Activated naive CD4-positive, alpha-beta T cell treated with anti-CD3 and anti-CD28 coated beads, Interleukin-2, amount 50 U/mL, for 24 hours (primary cell): Measurements from ENCODE around the gene CUX1.
A peak's percentile ranks its signal among the peaks of the same experiment; 100 is the strongest.
"Not testable (repeated sequence)": the region's sequence is repeated elsewhere in the genome, so short reads cannot be mapped to it uniquely, and the experiment has no call there.

ENCODE experiments used
- H3K27ac Mint-ChIP-seq: one replicate; pipeline ENCODE4 v1.8.0; 2021; ENCODE audit warnings: mild to moderate bottlenecking, mixed read lengths
- H3K27me3 Mint-ChIP-seq: one replicate; pipeline ENCODE4 v1.8.0; 2021; ENCODE audit warnings: mixed read lengths
- H3K36me3 Mint-ChIP-seq: one replicate; pipeline ENCODE4 v1.8.0; 2021; ENCODE audit warnings: mixed read lengths
- H3K4me1 Mint-ChIP-seq: one replicate; pipeline ENCODE4 v1.8.0; 2021; ENCODE audit warnings: mixed read lengths
- H3K4me3 Mint-ChIP-seq: one replicate; pipeline ENCODE4 v1.8.0; 2021; ENCODE audit warnings: mild to moderate bottlenecking, mixed read lengths
- H3K9me3 Mint-ChIP-seq: one replicate; pipeline ENCODE4 v1.8.0; 2021; ENCODE audit warnings: mixed read lengths

CUX1 gene

GRCh38 chr7:101848208-101848951 is 31.0 kb downstream of the CUX1 start:
- Mint-ChIP-seq H3K9me3 (no peaks in the 10 kb centered on the region), H3K27ac (peak overlapping the region; percentile 35), H3K4me1 (peaks cover 22% of the 10 kb centered on the region), H3K36me3 (peaks cover 7% of the 10 kb centered on the region), H3K4me3 (peak overlapping the region; percentile 15), H3K27me3 (no peaks in the 10 kb centered on the region)

GRCh38 chr7:101849314-101849713 is 31.9 kb downstream of the CUX1 start:
- H3K27me3 Mint-ChIP-seq, H3K27ac Mint-ChIP-seq, H3K4me3 Mint-ChIP-seq, H3K36me3 Mint-ChIP-seq, H3K9me3 Mint-ChIP-seq: not testable (repeated sequence)
- peaks cover 27% of the 10 kb centered on the region for H3K4me1 Mint-ChIP-seq

GRCh38 chr7:101852364-101852763 is 34.9 kb downstream of the CUX1 start:
- not testable (repeated sequence) for H3K36me3 Mint-ChIP-seq, H3K27ac Mint-ChIP-seq, H3K9me3 Mint-ChIP-seq, H3K4me3 Mint-ChIP-seq, H3K27me3 Mint-ChIP-seq
- H3K4me1 Mint-ChIP-seq: peaks cover 45% of the 10 kb centered on the region

DNA sequence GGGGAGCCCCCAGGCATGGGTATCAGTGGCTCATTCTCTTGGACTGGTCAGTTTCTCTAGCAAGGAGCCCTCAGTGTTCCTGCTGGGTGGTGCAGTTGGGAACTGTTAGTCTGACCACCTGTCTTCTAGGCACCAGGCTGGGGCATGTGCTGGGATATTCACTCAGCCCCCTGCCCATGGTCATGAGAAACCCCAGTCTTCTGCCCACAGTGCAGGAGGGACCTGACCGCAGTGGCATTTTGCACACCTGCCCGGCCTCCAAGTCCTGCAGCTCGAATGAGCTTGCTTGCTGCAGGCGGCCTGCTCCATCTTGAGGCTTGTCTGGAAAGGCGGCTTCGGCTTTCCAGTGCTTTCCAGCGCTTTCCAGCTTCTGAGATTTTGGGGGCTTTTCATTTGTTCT is 36.3 kb downstream of the CUX1 start:
- H3K27me3 Mint-ChIP-seq: no peaks in the 10 kb centered on the region
- no peaks in the 10 kb centered on the region for H3K9me3 Mint-ChIP-seq
- no peak overlapping the region for H3K27ac Mint-ChIP-seq
- no peak overlapping the region for H3K4me3 Mint-ChIP-seq
- peaks cover 40% of the 10 kb centered on the region for H3K4me1 Mint-ChIP-seq
- H3K36me3 Mint-ChIP-seq: peaks cover 1% of the 10 kb centered on the region

DNA sequence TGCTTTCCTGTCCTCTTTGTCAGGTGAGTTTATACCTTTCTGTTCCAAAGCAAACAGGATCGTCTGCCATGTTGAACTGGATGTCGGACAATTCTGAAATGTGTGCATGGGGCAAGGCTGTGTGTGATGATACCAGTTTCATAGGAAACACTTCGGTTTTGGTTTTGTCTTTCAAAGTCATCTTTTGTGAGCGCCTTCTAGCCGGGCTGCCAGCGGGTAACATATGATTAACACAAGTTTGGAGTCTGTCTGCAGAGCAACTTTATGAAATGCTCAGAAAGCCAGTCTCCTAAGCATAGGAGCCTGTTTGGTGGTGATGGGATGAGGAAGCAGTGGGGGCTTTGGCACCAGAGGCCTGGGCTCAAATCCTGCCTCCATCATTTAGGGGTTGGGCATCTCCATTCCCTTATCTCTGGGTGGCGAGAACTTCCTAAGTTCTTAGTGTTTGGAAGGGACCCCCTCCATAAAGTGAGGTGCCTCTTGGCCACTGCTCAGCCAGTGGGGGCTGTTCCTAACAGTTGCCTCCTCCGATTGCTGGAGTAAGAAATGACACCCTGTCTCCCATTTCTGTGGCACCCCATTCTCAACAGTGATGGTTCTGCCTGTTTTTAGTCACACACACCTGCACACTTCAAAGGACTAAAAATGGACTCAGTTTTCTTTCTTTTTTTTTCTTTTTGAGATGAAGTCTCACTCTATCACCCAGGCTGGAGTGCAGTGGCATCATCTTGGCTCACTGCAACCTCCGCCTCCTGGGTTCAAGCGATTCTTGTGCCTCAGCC is 36.8 kb downstream of the CUX1 start:
- Mint-ChIP-seq H3K4me3 (no peak overlapping the region), H3K27me3 (no peaks in the 10 kb centered on the region), H3K9me3 (no peaks in the 10 kb centered on the region), H3K36me3 (peaks cover 1% of the 10 kb centered on the region), H3K4me1 (peaks cover 38% of the 10 kb centered on the region), H3K27ac (no peak overlapping the region)

GRCh38 chr7:101856473-101857357 is 39.3 kb downstream of the CUX1 start:
- Mint-ChIP-seq H3K9me3 (no peaks in the 10 kb centered on the region), H3K4me1 (peaks cover 53% of the 10 kb centered on the region), H3K4me3 (peak overlapping the region; percentile 92), H3K36me3 (no peaks in the 10 kb centered on the region), H3K27ac (peak overlapping the region; percentile 89), H3K27me3 (no peaks in the 10 kb centered on the region)

GRCh38 chr7:101857358-101857811 is 40.0 kb downstream of the CUX1 start:
- H3K27ac Mint-ChIP-seq: peak overlapping the region; percentile 65
- peaks cover 53% of the 10 kb centered on the region for H3K4me1 Mint-ChIP-seq
- H3K4me3 Mint-ChIP-seq: peak overlapping the region; percentile 92
- H3K36me3 Mint-ChIP-seq: no peaks in the 10 kb centered on the region
- no peaks in the 10 kb centered on the region for H3K27me3 Mint-ChIP-seq
- H3K9me3 Mint-ChIP-seq: no peaks in the 10 kb centered on the region

DNA sequence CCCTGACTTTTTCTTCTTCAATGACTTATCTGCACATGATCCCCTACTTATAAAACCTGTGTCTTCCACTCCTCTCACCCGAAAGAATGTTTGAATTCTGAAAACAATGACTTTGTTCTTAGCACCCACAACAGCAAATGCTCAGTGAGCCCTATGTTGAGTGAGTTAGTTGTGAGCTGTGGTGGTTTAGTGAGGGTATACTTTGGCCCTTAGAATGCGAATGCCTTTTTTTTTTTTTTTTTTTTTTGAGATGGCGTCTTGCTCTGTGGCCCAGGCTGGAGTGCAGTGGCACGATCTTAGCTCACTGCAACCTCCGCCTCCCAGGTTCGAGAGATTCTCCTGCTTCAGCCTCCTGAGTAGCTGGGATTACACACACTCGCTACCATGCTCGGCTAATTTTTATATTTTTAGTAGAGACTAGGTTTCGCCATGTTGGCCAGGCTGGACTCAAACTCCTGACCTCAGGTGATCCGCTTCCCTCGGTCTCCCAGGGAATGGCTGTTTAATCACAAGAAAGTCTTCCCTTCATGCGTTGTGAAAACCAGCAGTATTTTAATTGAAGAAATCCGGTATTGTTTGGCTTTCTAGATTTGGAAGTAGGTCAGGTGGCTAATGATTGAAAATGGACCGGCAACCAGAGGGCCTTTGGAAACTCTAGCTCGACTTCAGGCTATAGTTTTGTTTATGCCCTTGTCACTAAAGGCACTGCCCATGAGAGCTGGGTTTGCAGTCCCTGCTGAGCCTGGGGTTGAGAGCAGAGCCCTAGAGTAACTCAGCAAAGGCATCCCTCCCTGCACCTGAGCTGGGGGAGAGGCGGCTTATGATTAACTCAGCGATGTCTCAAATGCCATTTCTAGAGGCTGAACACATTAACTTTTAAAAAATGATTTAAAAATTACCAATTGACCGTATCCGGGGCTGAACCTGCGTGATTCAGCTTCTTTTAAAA is 41.3 kb downstream of the CUX1 start:
- H3K4me3 Mint-ChIP-seq: no peak overlapping the region
- H3K4me1 Mint-ChIP-seq: peaks cover 57% of the 10 kb centered on the region
- no peak overlapping the region for H3K27ac Mint-ChIP-seq
- H3K27me3 Mint-ChIP-seq: no peaks in the 10 kb centered on the region
- H3K9me3 Mint-ChIP-seq: no peaks in the 10 kb centered on the region
- H3K36me3 Mint-ChIP-seq: no peaks in the 10 kb centered on the region

DNA sequence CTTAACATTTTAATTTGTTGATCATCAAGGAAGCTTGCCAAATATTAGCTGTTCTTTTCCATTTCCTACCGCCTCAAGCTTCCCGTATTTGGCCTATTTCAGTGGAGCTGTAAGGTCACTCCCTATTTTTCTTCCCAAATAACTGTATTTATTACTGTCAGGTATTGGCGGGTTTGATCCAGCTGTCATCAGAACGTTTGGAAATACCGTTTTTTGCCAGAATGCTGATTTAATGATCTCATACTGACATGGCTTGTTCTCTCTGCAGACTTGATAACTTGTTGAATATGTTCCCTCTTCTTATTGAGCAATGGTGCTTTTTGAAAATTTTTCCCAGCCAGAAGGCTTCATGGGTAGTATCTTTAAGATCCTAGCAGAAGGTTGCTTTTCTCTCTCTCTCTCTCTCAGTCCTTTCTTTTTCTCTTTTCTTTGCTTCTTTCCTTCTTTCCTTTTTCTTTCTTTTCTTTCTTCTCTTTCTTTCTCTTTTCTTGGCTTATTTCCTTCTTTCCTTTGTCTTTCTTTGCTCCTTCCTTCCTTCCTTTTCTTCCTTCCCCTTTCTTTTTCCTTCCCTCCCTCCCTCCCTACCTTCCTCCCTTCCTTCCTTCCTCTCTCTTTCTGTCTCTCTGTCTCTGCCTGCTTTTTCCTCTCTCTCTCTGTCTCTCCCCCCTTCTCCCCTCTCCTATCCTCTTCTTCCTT is 42.1 kb downstream of the CUX1 start:
- Mint-ChIP-seq H3K9me3 (no peaks in the 10 kb centered on the region), H3K4me3 (no peak overlapping the region), H3K4me1 (peaks cover 49% of the 10 kb centered on the region), H3K27ac (no peak overlapping the region), H3K27me3 (no peaks in the 10 kb centered on the region), H3K36me3 (no peaks in the 10 kb centered on the region)

- peaks cover 39% of the 10 kb centered on the region for H3K4me1 Mint-ChIP-seq
- H3K4me3 Mint-ChIP-seq: no peak overlapping the region
These were observed 43.1 kb downstream of the CUX1 start for GRCh38 chr7:101860316-101861217.

DNA sequence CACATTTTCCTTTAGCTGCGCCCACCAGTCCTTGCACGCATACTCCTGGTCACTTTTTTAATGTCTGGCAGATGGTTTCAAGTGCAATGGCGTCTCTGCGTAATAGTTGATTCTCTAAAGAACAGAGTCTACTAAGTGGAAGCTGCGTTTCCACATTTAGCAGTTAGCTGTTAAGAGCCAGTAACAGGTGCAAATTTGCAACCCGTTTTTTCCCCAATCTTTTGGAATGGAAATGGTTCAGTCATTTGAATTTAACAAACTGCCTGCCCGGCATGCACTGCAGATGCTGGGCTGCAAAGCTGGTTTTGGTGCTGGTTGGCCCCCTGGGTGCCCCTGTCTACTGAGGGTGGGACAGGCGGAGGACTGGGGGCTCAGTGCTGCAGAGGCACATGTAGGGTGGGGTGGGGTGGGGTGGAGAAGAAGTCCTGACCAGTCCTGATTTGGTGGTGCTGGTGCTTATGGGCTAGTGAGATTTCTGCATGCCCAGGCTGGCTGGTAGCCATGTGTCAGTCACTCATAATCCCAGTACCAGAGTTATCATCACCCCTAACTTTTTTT is 43.9 kb downstream of the CUX1 start:
- H3K4me1 Mint-ChIP-seq: peaks cover 36% of the 10 kb centered on the region
- H3K27ac Mint-ChIP-seq: no peak overlapping the region
- no peak overlapping the region for H3K4me3 Mint-ChIP-seq
- no peaks in the 10 kb centered on the region for H3K9me3 Mint-ChIP-seq
- H3K27me3 Mint-ChIP-seq: no peaks in the 10 kb centered on the region
- H3K36me3 Mint-ChIP-seq: peaks cover 2% of the 10 kb centered on the region

More at GRCh38 chr7:101860316-101861217, 43.1 kb downstream of the CUX1 start:
- Mint-ChIP-seq H3K9me3 (no peaks in the 10 kb centered on the region), H3K27ac (no peak overlapping the region), H3K27me3 (no peaks in the 10 kb centered on the region), H3K36me3 (peaks cover under 1% of the 10 kb centered on the region)

DNA sequence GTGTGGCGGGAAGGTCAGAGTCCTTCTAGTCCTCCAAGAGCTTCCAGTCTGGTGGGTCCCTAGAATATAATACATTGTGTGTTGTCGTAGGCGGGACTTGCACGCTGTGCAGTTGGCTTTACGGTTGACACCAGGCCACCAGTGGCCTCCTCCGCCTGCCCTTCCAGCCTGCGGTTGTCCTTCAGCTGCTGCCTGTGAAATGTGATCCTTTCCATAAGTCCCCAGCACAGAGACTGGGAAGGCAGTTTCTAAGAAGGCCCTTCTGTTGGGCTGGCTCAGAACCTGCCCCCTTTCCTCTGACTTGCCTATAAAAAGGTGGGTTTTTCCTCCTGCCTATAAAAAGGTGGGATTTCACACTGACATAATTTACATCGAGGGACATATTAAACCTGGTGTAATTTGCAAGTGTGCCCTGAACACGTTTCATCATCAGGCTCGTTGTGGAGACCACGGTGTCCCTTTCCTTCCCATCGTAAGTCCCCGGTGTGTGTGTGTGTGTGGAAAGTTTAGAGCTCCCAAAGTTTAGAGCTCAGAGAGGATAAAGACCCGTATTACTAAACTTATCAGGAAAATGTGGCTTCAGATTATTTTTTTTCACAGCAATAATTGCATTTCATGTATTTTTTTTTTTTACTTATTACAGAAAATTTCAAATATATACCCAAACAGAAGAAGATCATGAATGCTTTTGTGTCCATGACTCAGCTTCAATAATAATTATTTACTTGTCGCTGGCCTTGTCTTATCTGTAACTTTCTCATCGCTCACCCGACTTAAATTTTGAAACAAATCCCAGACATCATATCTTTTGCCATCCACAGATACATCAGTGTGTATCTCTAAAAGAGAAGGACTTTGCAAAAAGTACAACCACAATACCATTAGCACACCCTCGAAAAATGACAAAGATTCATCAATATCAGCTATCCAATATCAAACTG is 45.1 kb downstream of the CUX1 start:
- Mint-ChIP-seq H3K4me1 (peaks cover 24% of the 10 kb centered on the region), H3K27ac (no peak overlapping the region), H3K27me3 (no peaks in the 10 kb centered on the region), H3K4me3 (no peak overlapping the region), H3K9me3 (no peaks in the 10 kb centered on the region), H3K36me3 (peaks cover 2% of the 10 kb centered on the region)
